Gastrocnemius medialis (tissue), 4 donors: ENCODE measurements around the gene EEFSEC. TPM values are rescaled to one million over a fixed set of nuclear protein-coding genes. Genes with fewer than 3 reads are reported as not detected.

Experiments used
- ATAC-seq, 2 donors: fragments of 150-250 bp; one replicate each; pipeline ENCODE4 v1.9.1; 2016
- DNase-seq, 2 donors: peaks; one replicate each; pipeline ENCODE4 v3.0.0-alpha.2; 2019
- H3K27ac ChIP-seq, 4 donors: fragments of 200-600 bp; sonication (generic); 1 replicate in 1 of 4; 2 replicates in 3 of 4; pipeline ENCODE4 v1.5.1; 2016 to 2018; ENCODE audit warnings: mild to moderate bottlenecking in 2 of 4, moderate library complexity in 1 of 4
- H3K27me3 ChIP-seq, 3 donors: fragments of 200-600 bp; sonication (generic) in 2 of 3; 1 replicate in 1 of 3; 2 replicates in 2 of 3; pipeline versions ENCODE4 v1.5.1 to v1.6.0; 2016 to 2019; ENCODE audit warnings: mild to moderate bottlenecking in 1 of 3, moderate library complexity in 1 of 3
- H3K36me3 ChIP-seq, 2 donors: fragments of 200-600 bp; sonication (generic) in 1 of 2; one replicate each; pipeline ENCODE4 v1.5.1; 2017 to 2018
- H3K4me1 ChIP-seq, 2 donors: fragments of 200-600 bp; sonication (generic) in 1 of 2; one replicate each; pipeline ENCODE4 v1.5.1; 2016 to 2017; ENCODE audit warnings: mild to moderate bottlenecking in 2 of 2
- H3K4me3 ChIP-seq, 4 donors: fragments of 200-600 bp; sonication (generic) in 3 of 4; 1 replicate in 1 of 4; 2 replicates in 3 of 4; pipeline ENCODE4 v1.5.1; 2016 to 2019; ENCODE audit warnings: mild to moderate bottlenecking in 2 of 4
- H3K9me3 ChIP-seq, 3 donors: fragments of 200-600 bp; sonication (generic) in 2 of 3; 1 replicate in 1 of 3; 2 replicates in 2 of 3; pipeline ENCODE4 v1.5.1; 2016 to 2019
- CTCF ChIP-seq, 5 experiments: fragments of 450-650 bp in 3 of 5; fragments of 200-600 bp in 2 of 5; sonication (generic) in 2 of 5; IDR thresholded peaks in 4 of 5; conservative IDR thresholded peaks in 1 of 5; 1 replicate in 4 of 5; 2 replicates in 1 of 5; pipeline ENCODE4 v1.5.1; 2016 to 2019; ENCODE audit warnings: antibody characterized with exemption in 5 of 5, mild to moderate bottlenecking in 3 of 5, moderate library complexity in 3 of 5
- POLR2A ChIP-seq, 2 donors: fragments of 450-650 bp; IDR thresholded peaks; one replicate each; pipeline ENCODE4 v1.6.1; 2017; ENCODE audit warnings: antibody characterized with exemption in 2 of 2, mild to moderate bottlenecking in 2 of 2, moderate library complexity in 2 of 2
- in situ Hi-C, 4 donors: fragments of 200-750 bp; cut with MboI; loops; one replicate each; pipeline versions ENCODE4 v1.15.0 to v1.8.0; 2017; ENCODE audit warnings: low sequenced_read_pairs in 4 of 4
- intact Hi-C: fragments of 100-400 bp; cut with DNase I; formaldehyde crosslinking; loops from one replicate; pipeline ENCODE4 v1.15.1; 2023; ENCODE audit warnings: low total_unique reads
- total RNA-seq, 4 donors: library from RNA; depleted of rRNA; stranded (reverse); fragments of >200 nt; gene quantifications; one replicate each; pipeline versions ENCODE4 v1.1.0 to v1.2.3, GENCODE V29; 2016

EEFSEC gene
- total RNA-seq, 4 donors from 2014 or later = 21.0 to 29.4 (median 23.4) TPM

GRCh38 chr3:128357538-128357937 lies 204.3 kb downstream of the EEFSEC start:
- Histone ChIP-seq H3K27ac (no peak overlapping the region), H3K27me3 (no peaks in the 10 kb centered on the region), H3K4me1 (peaks cover 21 to 25% of the 10 kb centered on the region in 2 donors), H3K4me3 (no peak overlapping the region), H3K9me3 (no peaks in the 10 kb centered on the region), H3K36me3 (peaks cover 0 to 6% of the 10 kb centered on the region in 2 donors)
- in situ Hi-C loops = no loop called here
- intact Hi-C loops = no loop called here
- ATAC-seq (no peak), DNase-seq (no peak)
- no peak for TF ChIP-seq CTCF (IDR thresholded peaks at IDR 0.05 in 4 of 5, conservative IDR thresholded peaks at IDR 0.05 in 1 of 5)
- TF ChIP-seq POLR2A (IDR thresholded peaks at IDR 0.05) = no peak

GRCh38 chr3:128358156-128358895 lies 205.0 kb downstream of the EEFSEC start:
- H3K27me3 ChIP-seq = no peaks in the 10 kb centered on the region
- TF ChIP-seq POLR2A (IDR thresholded peaks at IDR 0.05) (no peak), CTCF (IDR thresholded peaks at IDR 0.05 in 4 of 5, conservative IDR thresholded peaks at IDR 0.05 in 1 of 5) (no peak)
- DNase-seq (no peak), ATAC-seq (no peak)
- H3K9me3 ChIP-seq = no peaks in the 10 kb centered on the region
- peaks cover 0 to 6% of the 10 kb centered on the region in 2 donors for H3K36me3 ChIP-seq
- in situ Hi-C loops (no loop called here), intact Hi-C loops (no loop called here)
- H3K4me3 ChIP-seq = no peak overlapping the region
- no peak overlapping the region for H3K27ac ChIP-seq
- peaks cover 21 to 25% of the 10 kb centered on the region in 2 donors for H3K4me1 ChIP-seq

- H3K27ac ChIP-seq = no peak overlapping the region
- no peak overlapping the region for H3K4me3 ChIP-seq
- intact Hi-C loops (no loop called here), in situ Hi-C loops (no loop called here)
- no peaks in the 10 kb centered on the region for H3K27me3 ChIP-seq
- peaks cover 16 to 22% of the 10 kb centered on the region in 2 donors for H3K4me1 ChIP-seq
- DNase-seq (no peak), ATAC-seq (no peak)
- no peaks in the 10 kb centered on the region for H3K9me3 ChIP-seq
- TF ChIP-seq CTCF (IDR thresholded peaks at IDR 0.05 in 4 of 5, conservative IDR thresholded peaks at IDR 0.05 in 1 of 5) (no peak), POLR2A (IDR thresholded peaks at IDR 0.05) (no peak)
- peaks cover 0 to 6% of the 10 kb centered on the region in 2 donors for H3K36me3 ChIP-seq
Observed at GRCh38 chr3:128359060-128359664, 205.9 kb downstream of the EEFSEC start.

GRCh38 chr3:128359846-128360642 lies 206.8 kb downstream of the EEFSEC start:
- in situ Hi-C loops = no loop called here
- Histone ChIP-seq H3K27ac (no peak overlapping the region), H3K9me3 (no peaks in the 10 kb centered on the region), H3K4me3 (no peak overlapping the region), H3K4me1 (peaks cover 9 to 23% of the 10 kb centered on the region in 2 donors), H3K27me3 (no peaks in the 10 kb centered on the region), H3K36me3 (peaks cover 0 to 6% of the 10 kb centered on the region in 2 donors)
- TF ChIP-seq CTCF (IDR thresholded peaks at IDR 0.05 in 4 of 5, conservative IDR thresholded peaks at IDR 0.05 in 1 of 5) (no peak), POLR2A (IDR thresholded peaks at IDR 0.05) (no peak)
- DNase-seq (no peak), ATAC-seq (no peak)
- intact Hi-C loops = no loop called here
